T-helper 2 cell (primary cell): ENCODE results near the gene NUP88.

Experiments
- DNase-seq, 5 experiments: peaks; one replicate each; pipeline versions ENCODE4 v3.0.0 to v3.0.0-alpha.2; 2012 to 2022

NUP88 gene

GRCh38 chr17:5418858-5419355 is 555 bp downstream of the NUP88 start:
- DNase-seq = peak in 4 of 5 experiments; percentile 43 to 92 (median 60)

- no peak for DNase-seq
Observed at GRCh38 chr17:5416901-5417300, 2.6 kb downstream of the NUP88 start.

- peak in 1 of 5 experiments; percentile 33 for DNase-seq
Observed at GRCh38 chr17:5413682-5414081, 5.8 kb downstream of the NUP88 start.

GRCh38 chr17:5410594-5411272 is 8.7 kb downstream of the NUP88 start:
- DNase-seq = peak in 1 of 5 experiments; percentile 65

- no peak for DNase-seq
Observed at GRCh38 chr17:5408186-5408585, 11.3 kb downstream of the NUP88 start.

- DNase-seq = no peak
Observed at GRCh38 chr17:5405400-5405799, 14.1 kb downstream of the NUP88 start.

GRCh38 chr17:5399767-5400166 is 19.7 kb downstream of the NUP88 start:
- DNase-seq = no peak

- peak in 1 of 5 experiments; percentile 8 for DNase-seq
Observed at GRCh38 chr17:5396612-5397011, 22.9 kb downstream of the NUP88 start.

GRCh38 chr17:5391678-5392077 is 27.8 kb downstream of the NUP88 start:
- DNase-seq = no peak

GRCh38 chr17:5381542-5381941 is 37.9 kb downstream of the NUP88 start:
- no peak for DNase-seq

GRCh38 chr17:5380491-5381135 is 38.8 kb downstream of the NUP88 start:
- DNase-seq = no peak

- DNase-seq = no peak
Observed at GRCh38 chr17:5379351-5380107, 39.9 kb downstream of the NUP88 start.

GRCh38 chr17:5378566-5379207 is 40.8 kb downstream of the NUP88 start:
- DNase-seq = no peak

- DNase-seq = peak in 1 of 5 experiments; percentile 61
Observed at GRCh38 chr17:5373112-5373511, 46.4 kb downstream of the NUP88 start.

GRCh38 chr17:5370411-5370810 is 49.1 kb downstream of the NUP88 start:
- DNase-seq = no peak

GRCh38 chr17:5365831-5366230 is 53.6 kb downstream of the NUP88 start:
- DNase-seq = no peak

GRCh38 chr17:5364696-5365095 is 54.8 kb downstream of the NUP88 start:
- no peak for DNase-seq

GRCh38 chr17:5364156-5364555 is 55.3 kb downstream of the NUP88 start:
- no peak for DNase-seq

GRCh38 chr17:5362162-5362811 is 57.2 kb downstream of the NUP88 start:
- DNase-seq = no peak

GRCh38 chr17:5361426-5361825 is 58.0 kb downstream of the NUP88 start:
- no peak for DNase-seq

- no peak for DNase-seq
Observed at GRCh38 chr17:5355421-5356129, 63.9 kb downstream of the NUP88 start.

GRCh38 chr17:5354886-5355415 is 64.5 kb downstream of the NUP88 start:
- no peak for DNase-seq
